Measurements from ENCODE around the gene GYPB.
"Not testable (repeated sequence)": the region's sequence is repeated elsewhere in the genome, so short reads cannot be mapped to it uniquely, and the experiment has no call there.

GYPB gene

GRCh38 chr4:144014808-144015207 is 4.4 kb downstream of the GYPB start:
- no peak for DNase-seq (ENCODE audit: low read depth in 2 of 3, low spot score in 2 of 3)

GRCh38 chr4:144008602-144009001 is 10.6 kb downstream of the GYPB start:
- DNase-seq (ENCODE audit: low read depth in 2 of 3, low spot score in 2 of 3): not testable (repeated sequence)

GRCh38 chr4:144007960-144008359 is 11.2 kb downstream of the GYPB start:
- DNase-seq (ENCODE audit: low read depth in 2 of 3, low spot score in 2 of 3): not testable (repeated sequence)

- DNase-seq (ENCODE audit: low read depth in 2 of 3, low spot score in 2 of 3): not testable (repeated sequence)
These were observed 12.9 kb downstream of the GYPB start for GRCh38 chr4:144006200-144006803.

DNA sequence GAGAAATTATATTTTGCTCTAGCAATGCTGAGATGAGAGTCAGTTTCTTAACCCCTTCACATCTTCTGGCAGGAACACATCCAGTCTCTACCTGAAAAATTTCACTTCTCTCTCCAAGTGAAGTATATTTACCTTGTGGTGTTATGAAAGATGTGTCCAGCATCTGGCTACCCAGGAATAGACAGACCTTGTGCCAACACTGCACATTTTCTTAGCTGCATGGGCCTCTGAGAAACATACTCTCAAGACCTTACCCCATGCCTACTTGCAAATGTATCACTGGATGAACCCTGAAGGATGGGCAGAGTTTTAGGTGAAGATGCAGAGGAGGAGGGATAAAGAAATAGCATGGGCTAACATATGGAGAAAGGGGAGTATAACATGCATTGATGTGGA is 13.6 kb downstream of the GYPB start:
- not testable (repeated sequence) for DNase-seq (ENCODE audit: low read depth in 2 of 3, low spot score in 2 of 3)

DNA sequence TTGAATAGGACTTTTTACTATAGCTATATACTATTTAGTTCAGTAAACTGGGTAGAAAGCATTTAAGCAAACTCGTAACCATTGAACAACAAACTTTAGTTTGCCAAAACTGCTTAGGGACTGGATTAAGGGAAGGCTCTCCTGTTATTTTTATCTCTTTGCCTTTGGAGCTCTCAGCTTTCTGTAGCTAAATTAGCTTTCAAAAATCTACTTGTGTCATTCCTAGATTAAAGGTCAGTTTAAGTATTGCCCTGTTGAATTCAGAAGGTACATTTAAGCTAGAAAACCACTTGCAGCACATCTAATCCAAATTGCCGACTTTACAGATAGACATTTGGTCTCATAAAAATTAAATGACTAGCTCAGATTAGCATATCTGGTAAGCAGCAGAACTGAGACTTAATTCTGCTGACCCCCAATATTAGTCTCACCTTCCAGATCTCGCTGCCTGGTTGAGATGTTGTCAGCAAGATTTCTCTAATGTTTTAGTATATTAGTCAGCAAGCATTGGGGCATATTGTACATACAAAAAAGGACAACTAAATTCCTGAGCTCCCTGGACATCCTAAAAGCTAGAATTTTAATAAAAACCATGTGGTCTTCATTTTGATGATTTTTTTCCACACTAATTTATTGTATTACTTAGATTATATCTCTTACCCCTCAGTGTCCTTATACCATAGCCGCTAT is 14.2 kb downstream of the GYPB start:
- DNase-seq (ENCODE audit: low read depth in 2 of 3, low spot score in 2 of 3): not testable (repeated sequence)

GRCh38 chr4:144003890-144004265 is 15.3 kb downstream of the GYPB start:
- DNase-seq (ENCODE audit: low read depth in 2 of 3, low spot score in 2 of 3): not testable (repeated sequence)

GRCh38 chr4:144003205-144003889 is 15.8 kb downstream of the GYPB start:
- not testable (repeated sequence) for DNase-seq (ENCODE audit: low read depth in 2 of 3, low spot score in 2 of 3)

DNA sequence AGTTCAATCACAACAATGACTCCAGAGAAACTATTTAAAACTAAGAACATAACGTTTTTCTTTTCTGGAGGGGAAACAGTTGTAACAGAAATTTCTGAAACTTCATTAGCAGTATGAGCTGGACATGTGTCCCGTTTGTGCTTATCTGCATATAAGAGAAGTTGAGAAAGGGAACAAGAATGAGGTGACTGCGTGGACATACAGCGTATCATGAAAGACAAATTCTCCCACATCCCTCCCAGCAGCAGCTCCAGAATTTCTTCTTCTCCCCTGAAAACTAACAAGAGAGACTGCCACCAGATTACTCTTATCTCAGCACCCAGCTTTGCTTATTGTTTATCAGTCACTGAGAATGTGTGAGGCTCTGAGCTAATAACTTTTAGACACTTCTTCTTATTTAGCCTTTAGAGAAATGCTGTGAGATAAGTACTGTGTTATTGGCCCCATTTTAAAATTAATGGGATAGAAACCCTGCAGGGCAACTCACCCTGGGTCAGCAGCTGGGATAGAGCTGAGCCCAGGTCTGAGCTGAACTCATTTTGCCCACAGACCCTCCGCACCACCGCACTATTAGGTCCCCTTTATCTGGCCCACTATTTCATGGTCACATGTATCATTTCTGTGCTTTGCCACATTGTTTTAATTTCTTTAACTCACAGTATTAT is 18.7 kb downstream of the GYPB start:
- DNase-seq (ENCODE audit: low read depth in 2 of 3, low spot score in 2 of 3): not testable (repeated sequence)

DNA sequence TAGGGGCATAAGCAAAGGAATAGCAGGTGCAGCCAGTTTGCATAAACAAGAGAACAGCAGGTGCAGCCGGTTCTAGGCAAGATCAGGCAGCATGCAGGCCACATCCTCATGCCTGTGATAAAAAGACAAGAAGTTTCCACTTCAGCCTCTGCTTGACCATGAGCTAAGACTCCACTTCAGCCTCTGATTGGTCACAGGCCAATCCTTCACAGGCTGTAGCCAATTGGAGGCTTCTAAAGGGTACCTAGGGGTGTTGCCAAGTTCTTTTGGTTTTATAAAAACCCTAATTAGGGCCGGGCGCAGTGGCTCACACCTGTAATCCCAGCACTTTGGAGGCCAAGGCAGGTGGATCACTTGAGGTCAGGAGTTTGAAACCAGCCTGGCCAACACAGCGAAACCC is 23.0 kb downstream of the GYPB start:
- not testable (repeated sequence) for DNase-seq (ENCODE audit: low read depth in 2 of 3, low spot score in 2 of 3)

GRCh38 chr4:143991761-143992160 is 27.4 kb downstream of the GYPB start:
- DNase-seq (ENCODE audit: low read depth in 2 of 3, low spot score in 2 of 3): not testable (repeated sequence)

DNA sequence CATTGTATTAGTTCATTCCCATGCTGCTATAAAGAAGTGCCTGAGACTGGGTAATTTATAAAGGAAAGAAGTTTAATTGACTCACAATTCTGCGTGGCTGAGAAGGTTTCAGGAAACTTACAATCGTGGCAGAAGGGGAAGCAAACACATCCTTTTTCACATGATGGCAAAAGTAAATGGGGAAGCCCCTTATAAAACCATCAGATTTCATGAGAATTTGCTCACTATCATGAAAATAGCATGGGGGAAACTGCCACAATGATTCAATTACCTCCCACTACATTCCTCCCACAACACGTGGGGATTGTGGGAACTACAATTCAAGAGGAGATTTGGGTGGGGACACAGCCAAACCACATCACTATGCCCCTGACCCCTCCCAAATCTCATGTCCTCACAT is 28.5 kb downstream of the GYPB start:
- not testable (repeated sequence) for DNase-seq (ENCODE audit: low read depth in 2 of 3, low spot score in 2 of 3)

DNA sequence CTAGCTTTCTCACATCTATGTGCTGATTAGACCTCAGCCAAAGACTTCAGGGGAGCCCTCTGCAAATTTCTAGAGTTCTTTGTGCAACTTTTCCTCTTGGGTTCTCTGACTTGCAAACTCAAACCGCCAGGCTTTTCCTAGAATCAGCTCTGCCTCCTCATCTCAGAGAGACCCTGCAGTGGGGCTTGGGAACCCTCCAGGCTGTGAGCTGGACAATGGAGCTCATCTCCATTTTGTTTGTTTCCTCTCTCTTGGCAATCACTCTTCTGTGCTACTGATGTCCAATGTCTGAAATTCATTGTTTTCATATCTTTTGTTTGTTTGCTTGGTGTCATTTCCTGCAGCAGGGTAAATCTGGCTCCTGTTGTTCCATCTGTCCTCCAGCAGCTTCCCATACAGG is 33.0 kb downstream of the GYPB start:
- DNase-seq (ENCODE audit: low read depth in 2 of 3, low spot score in 2 of 3): no peak

DNA sequence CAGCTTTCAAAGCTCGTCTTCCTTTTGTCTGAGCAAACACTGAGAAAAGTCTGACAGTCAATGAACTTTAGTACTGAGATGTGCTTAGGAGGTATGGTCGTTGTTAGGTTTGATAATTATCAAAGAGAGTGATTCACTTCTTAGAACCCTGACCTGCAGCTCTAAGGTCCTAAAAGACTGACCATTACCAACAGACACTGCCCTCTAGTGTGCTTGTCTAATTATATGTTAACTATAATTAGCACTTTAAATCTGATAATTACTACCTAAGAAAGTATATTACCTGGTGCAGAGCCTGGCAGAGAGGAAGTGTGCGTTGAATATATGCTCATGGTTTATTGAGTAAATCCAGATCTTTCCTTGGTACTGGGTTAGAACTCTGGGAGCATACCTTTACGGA is 38.4 kb downstream of the GYPB start:
- DNase-seq (ENCODE audit: low read depth in 2 of 3, low spot score in 2 of 3): not testable (repeated sequence)

- not testable (repeated sequence) for DNase-seq (ENCODE audit: low read depth in 2 of 3, low spot score in 2 of 3)
These were observed 43.7 kb downstream of the GYPB start for GRCh38 chr4:143975527-143975926.

DNA sequence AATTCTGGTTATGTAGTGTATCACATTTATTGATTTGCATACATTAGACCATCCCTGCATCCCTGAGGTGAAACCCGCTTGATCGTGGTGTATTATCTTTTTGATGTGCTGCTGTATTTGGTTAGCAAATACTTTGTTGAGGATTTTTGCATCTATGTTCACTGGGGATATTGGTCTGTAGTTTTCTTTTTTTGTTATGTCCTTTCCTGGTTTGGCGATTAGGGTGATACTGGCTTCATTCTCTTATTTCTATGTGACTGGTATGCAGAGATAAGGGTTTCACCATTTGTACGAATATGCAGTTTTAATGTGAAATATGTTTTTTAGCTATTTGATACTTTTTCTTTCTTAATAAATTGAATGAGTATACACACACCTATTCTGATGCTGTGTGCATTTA is 45.2 kb downstream of the GYPB start:
- not testable (repeated sequence) for DNase-seq (ENCODE audit: low read depth in 2 of 3, low spot score in 2 of 3)

DNA sequence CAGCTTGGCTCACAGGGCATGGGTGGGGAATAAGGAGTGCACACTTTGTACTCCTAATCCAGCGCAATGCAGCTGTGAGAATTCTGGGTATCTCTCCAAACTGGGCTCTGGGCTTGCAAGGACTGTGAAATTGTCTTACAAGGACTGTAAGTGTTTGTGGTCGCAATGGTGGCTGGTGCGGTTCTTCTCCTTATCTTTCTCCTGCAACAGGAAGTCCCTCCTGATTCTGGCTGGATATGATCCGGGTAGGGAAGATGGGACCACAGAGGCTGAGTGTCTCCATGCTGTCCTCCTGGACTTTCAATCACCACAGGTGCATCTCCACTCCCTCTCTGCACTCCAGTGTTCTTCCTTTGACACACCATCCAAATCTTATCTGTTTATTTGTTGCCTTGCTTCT is 58.1 kb downstream of the GYPB start:
- DNase-seq (ENCODE audit: low read depth in 2 of 3, low spot score in 2 of 3): no peak

DNA sequence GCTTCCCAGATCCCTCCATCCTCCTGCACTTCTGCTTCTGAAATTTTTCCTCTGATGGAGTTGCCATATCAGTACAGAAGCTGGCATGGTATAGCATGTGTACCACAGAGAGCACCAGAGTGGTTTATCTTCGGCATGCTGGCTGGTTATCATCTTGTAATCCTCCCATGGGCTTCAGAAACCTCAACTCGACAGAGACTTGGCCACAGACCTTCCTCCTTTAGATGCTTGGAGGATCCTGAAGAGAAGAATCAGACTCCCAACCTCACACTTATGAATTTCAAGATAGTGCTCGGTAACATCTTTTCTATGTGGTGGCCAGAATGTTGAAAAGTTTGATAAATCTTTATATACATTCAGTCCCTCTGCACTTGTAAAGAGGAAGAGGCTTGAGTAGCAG is 63.9 kb downstream of the GYPB start:
- not testable (repeated sequence) for DNase-seq (ENCODE audit: low read depth in 2 of 3, low spot score in 2 of 3)

DNA sequence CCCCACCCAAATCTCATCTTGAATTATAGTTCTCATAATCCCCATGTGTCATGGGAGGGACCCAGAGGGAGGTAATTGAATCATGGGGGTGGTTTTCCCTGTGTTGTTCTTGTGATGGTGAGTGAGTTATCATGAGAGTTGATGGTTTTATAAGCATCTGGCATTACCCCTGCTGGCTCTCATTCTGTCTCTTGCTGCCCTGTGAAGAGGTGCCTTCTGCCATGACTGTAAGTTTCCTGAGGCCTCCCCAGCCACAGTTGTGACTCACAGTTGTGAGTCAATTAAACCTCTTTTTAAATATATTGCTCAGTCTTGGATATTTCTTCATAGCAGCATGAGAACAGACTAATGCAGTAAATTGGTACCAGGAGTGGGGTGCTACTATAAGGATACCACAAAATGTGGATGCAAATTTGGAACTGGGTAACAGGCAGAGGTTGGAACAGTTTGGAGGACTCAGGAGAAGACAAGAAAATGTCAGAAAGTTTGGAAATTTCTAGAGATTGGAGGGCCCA is 67.7 kb downstream of the GYPB start:
- not testable (repeated sequence) for DNase-seq (ENCODE audit: low read depth in 2 of 3, low spot score in 2 of 3)

DNA sequence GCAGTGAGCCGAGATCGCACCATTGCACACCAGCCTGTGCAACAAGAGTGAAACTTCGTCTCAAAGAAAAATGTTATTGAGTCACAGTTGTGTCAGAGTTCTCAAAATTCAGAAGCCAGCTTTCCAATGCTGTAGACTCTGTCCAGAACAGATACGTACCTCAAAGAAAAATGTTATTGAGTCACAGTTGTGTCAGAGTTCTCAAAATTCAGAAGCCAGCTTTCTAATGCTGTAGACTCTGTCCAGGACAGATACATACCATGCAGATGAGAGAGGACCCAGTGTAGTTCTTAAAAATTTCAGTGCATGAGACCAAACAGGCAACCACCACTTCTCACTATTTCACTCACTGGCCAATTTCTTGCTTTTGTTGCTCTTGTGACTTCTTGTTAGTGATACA is 68.2 kb downstream of the GYPB start:
- DNase-seq (ENCODE audit: low read depth in 2 of 3, low spot score in 2 of 3): not testable (repeated sequence)

- not testable (repeated sequence) for DNase-seq (ENCODE audit: low read depth in 2 of 3, low spot score in 2 of 3)
These were observed 69.0 kb downstream of the GYPB start for GRCh38 chr4:143950185-143950584.
